C4-2B (cell line): ENCODE results near the gene CHURC1.

Experiments used
- CTCF ChIP-seq: fragments of 450-650 bp; conservative IDR thresholded peaks from 2 replicates; pipeline ENCODE4 v1.5.1; 2017; ENCODE audit warnings: mild to moderate bottlenecking
- ZFX ChIP-seq: fragments of 450-650 bp; IDR thresholded peaks from 2 replicates; pipeline ENCODE4 v1.6.1; 2017

GRCh38 chr14:64974563-64974962 is 60.3 kb downstream of the CHURC1 start:
- no peak for TF ChIP-seq CTCF
- no peak for TF ChIP-seq ZFX
